ENCODE measurements around the gene CERS3.

- TF ChIP-seq MAX (IDR thresholded peaks at IDR 0.05) (no peak), JUND (IDR thresholded peaks at IDR 0.05) (no peak), YY1 (IDR thresholded peaks at IDR 0.05) (no peak), RAD21 (IDR thresholded peaks at IDR 0.05) (no peak), GABPA (IDR thresholded peaks at IDR 0.05 in 1 of 2, conservative IDR thresholded peaks at IDR 0.05 in 1 of 2) (no peak), SP1 (IDR thresholded peaks at IDR 0.05) (no peak), NR2F2 (IDR thresholded peaks at IDR 0.05) (no peak), TAF1 (conservative IDR thresholded peaks at IDR 0.05) (no peak)
- TF ChIP-seq, protein P1, sequence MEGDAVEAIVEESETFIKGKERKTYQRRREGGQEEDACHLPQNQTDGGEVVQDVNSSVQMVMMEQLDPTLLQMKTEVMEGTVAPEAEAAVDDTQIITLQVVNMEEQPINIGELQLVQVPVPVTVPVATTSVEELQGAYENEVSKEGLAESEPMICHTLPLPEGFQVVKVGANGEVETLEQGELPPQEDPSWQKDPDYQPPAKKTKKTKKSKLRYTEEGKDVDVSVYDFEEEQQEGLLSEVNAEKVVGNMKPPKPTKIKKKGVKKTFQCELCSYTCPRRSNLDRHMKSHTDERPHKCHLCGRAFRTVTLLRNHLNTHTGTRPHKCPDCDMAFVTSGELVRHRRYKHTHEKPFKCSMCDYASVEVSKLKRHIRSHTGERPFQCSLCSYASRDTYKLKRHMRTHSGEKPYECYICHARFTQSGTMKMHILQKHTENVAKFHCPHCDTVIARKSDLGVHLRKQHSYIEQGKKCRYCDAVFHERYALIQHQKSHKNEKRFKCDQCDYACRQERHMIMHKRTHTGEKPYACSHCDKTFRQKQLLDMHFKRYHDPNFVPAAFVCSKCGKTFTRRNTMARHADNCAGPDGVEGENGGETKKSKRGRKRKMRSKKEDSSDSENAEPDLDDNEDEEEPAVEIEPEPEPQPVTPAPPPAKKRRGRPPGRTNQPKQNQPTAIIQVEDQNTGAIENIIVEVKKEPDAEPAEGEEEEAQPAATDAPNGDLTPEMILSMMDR (IDR thresholded peaks at IDR 0.05; ENCODE audit: low read depth, low read length, missing input control), result no peak
Measured at GRCh38 chr15:100495861-100496260, 32.9 kb downstream of the CERS3 start.

Measured in liver (tissue), 3 donors.